Ovary (tissue), 3 donors: ENCODE measurements around the gene OSBPL9.

Experiments
- CTCF ChIP-seq, 3 donors: fragments of 450-650 bp in 2 of 3; fragments of 200-600 bp in 1 of 3; IDR thresholded peaks; one replicate each; pipeline versions ENCODE4 v1.5.1 to v1.8.0; 2016 to 2022; ENCODE audit warnings: antibody characterized with exemption in 3 of 3, mild to moderate bottlenecking in 1 of 3
- EP300 ChIP-seq: sonication (generic); formaldehyde crosslinking; IDR thresholded peaks from one replicate; pipeline ENCODE4 v1.6.1; 2017; ENCODE audit warnings: antibody characterized with exemption
- donor health status: DM: no; HTN: no; CAD: no.

GRCh38 chr1:51689075-51689440, 72.2 kb downstream of the OSBPL9 start:
- no peak for TF ChIP-seq CTCF (IDR thresholded peaks at IDR 0.05)
- TF ChIP-seq EP300 = no peak
